ENCODE data around the gene B3GNT8.
A peak's percentile ranks its signal among the peaks of the same experiment; 100 is the strongest.
"Not testable (repeated sequence)": the region's sequence is repeated elsewhere in the genome, so short reads cannot be mapped to it uniquely, and the experiment has no call there.

B3GNT8 gene

DNA sequence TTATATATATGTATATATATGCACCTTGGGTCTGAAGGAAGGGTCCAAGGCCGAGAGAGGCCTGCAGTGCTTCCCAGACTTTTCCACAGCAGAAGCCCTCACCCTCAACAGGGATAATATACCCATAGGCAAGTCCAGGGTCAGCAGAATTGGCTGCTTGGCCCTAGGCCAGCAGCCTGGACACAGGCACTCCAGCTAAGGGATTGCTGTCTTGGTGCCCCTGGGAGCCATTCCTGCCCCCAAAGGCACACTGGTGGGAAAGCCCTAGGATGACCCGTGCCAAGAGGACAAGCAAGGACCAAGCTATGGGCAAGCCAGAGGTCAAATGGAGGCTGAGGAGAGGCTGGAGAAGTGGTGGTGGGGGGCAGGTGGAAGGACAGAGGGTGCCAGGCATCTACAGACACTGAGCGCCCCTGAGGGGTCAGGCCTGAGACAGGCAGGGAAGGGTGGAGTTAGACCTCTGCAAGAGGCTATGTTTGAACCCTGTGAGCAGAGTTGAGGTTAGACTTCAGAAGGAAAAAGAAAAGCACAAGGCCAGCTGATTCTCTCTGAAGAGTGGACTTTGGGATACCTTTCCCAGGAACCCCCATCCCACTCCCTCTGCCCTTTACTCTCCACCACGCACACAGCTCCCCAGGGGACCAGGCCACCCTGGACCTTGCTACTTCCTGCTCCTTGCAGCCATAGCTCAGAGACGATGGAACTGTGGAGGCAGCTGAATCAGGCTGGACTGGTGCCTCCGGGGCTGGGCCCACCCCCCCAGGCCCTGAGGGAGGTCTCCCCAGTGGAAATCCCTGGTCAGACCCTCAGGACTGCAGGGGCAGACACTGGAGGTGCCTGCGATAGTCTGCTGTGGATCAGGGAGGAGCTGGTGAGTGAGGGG, 15.5 kb upstream of the B3GNT8 start, which contains the start of gene ERICH4:
ERICH4 (plus strand) TSS at position 684 of the 883 bp plus-strand sequence; CDS start at position 698, 14 bp downstream.
- no peaks in the 10 kb centered on the region for H3K9me3 Mint-ChIP-seq
- H3K36me3 Mint-ChIP-seq: peaks cover 2% of the 10 kb centered on the region
- H3K27me3 Mint-ChIP-seq: no peaks in the 10 kb centered on the region
- H3K4me3 Mint-ChIP-seq: no peak within 1 kb of the TSS
- peaks cover 15% of the 10 kb centered on the region for H3K4me1 Mint-ChIP-seq
- no peak for ATAC-seq
- peak within 1 kb of the TSS; percentile 1 for H3K27ac Mint-ChIP-seq

DNA sequence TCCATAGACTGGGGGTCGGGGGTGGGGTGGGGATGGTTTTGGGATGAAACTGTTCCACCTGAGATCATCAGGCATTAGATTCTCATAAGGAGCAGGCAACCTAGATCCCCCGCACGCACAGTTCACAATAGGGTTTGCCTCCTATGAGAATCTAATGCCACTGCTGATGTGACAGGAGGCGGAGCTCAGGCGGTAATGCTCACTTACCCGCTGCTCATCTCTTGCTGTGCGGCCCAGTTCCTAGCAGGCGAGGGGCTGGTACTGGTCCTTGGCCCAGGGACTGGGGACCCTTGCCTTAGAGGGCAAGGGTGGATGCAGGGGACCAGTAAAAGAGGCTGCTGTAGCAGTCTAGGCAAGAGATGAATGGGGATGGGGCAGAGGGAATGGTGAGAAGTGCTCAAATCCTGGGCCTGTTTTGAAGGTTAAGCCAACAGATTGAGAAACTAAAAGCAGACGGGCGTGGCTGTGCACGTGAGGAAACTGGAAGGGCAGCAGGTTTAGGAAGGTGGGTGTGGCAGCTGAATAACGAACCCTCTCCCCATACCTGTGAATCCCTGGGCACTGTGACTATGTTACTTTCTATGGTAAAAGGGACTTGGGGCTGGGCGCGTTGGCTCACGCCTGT, 14.3 kb upstream of the B3GNT8 start:
- H3K36me3 Mint-ChIP-seq: peaks cover 11% of the 10 kb centered on the region
- H3K27ac Mint-ChIP-seq: no peak overlapping the region
- H3K9me3 Mint-ChIP-seq: no peaks in the 10 kb centered on the region
- H3K4me1 Mint-ChIP-seq: peaks cover 15% of the 10 kb centered on the region
- ATAC-seq: no peak
- H3K27me3 Mint-ChIP-seq: no peaks in the 10 kb centered on the region
- H3K4me3 Mint-ChIP-seq: no peak overlapping the region

DNA sequence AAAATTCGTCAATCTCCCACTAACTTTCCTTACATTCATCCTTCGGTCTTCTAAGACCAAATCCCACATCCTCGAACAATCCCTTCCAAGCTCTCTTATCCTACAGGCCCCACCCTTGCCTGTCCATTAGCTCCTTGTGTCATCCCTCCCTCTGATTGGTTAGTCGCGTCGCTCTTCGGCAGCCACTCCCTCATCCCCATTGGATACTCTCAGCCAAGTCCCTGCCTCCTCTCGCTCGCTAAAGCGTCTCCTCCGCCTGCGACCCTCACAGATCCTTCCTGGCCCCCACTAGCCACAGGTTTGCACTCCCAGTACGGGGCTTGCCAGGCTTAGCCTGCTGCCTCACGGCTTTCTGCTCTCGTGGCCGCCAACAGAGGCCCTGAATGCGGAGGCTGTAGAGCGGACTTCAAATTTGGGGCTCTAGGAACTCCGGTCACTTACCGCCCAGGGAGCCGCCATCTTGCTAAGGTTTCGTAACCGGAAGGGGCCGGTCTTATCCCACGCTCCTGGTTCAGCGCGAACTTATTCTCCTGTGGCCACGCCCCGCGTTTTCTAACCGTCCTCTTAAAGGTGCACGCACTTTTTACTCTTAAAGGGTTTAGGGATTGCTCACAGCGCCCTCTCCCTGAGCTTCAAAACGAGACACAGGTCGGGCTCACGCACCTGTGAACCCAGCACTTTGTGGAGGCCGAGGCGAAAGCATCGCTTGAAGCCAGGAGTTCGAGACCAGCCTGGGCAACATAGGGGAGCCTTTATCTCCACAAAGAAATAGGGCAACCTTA, 12.5 kb upstream of the B3GNT8 start, which contains the start of gene DMAC2:
DMAC2 (minus strand) TSS at position 472 of the 782 bp plus-strand sequence; CDS start at position 459, 13 bp downstream.
- H3K4me1 Mint-ChIP-seq: peaks cover 15% of the 10 kb centered on the region
- H3K36me3 Mint-ChIP-seq: peaks cover 16% of the 10 kb centered on the region
- H3K27ac Mint-ChIP-seq: no peak within 1 kb of the TSS
- H3K27me3 Mint-ChIP-seq: no peaks in the 10 kb centered on the region
- no peak within 1 kb of the TSS for H3K4me3 Mint-ChIP-seq
- H3K9me3 Mint-ChIP-seq: no peaks in the 10 kb centered on the region
- ATAC-seq: peak; percentile 98

GRCh38 chr19:41437944-41438574, 10.9 kb upstream of the B3GNT8 start:
- H3K27ac Mint-ChIP-seq: no peak overlapping the region
- no peaks in the 10 kb centered on the region for H3K27me3 Mint-ChIP-seq
- H3K4me3 Mint-ChIP-seq: peak overlapping the region; percentile 15
- ATAC-seq: no peak
- peaks cover 1% of the 10 kb centered on the region for H3K4me1 Mint-ChIP-seq
- no peaks in the 10 kb centered on the region for H3K9me3 Mint-ChIP-seq
- peaks cover 21% of the 10 kb centered on the region for H3K36me3 Mint-ChIP-seq

- Mint-ChIP-seq H3K4me3 (no peak overlapping the region), H3K36me3 (peaks cover 32% of the 10 kb centered on the region), H3K27ac (no peak overlapping the region), H3K9me3 (no peaks in the 10 kb centered on the region), H3K4me1 (no peaks in the 10 kb centered on the region), H3K27me3 (no peaks in the 10 kb centered on the region)
- no peak for ATAC-seq
These were observed 9.4 kb upstream of the B3GNT8 start for GRCh38 chr19:41436674-41436951.

DNA sequence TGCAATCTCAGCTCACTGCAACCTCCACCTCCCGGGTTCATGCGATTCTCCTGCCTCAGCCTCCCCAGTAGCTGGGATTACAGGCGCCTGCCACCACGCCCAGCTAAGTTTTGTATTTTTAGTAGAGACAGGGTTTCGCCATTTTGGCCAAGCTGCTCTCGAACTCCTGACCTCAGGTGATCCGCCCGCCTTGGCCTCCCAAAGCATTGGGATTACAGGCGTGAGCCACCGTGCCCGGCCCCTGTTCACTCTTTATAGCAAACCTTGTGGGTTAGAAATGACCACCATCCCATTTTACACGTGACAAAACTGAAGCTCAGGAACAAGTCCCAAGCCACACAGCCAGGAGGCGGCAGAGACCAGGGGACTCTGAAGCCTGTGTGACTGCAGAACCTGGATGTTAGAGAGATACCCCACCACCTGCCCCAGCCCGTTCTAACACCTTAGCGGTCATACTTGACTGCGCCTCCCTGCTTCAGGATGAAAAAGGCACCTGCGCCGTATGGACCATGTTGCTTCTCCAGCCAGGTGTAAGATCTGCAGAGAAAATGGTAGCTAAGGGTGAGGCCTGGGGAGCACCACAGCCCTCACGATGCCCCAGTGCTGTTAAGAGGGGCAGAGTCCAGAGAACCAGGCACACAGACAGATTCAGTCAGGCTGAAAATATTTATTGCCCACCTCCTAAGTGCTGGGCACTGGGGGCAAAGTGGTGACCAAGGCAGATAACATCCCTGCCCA, 8.9 kb upstream of the B3GNT8 start:
- H3K4me1 Mint-ChIP-seq: no peaks in the 10 kb centered on the region
- no peak overlapping the region for H3K4me3 Mint-ChIP-seq
- H3K27me3 Mint-ChIP-seq: no peaks in the 10 kb centered on the region
- H3K9me3 Mint-ChIP-seq: no peaks in the 10 kb centered on the region
- ATAC-seq: no peak
- H3K27ac Mint-ChIP-seq: no peak overlapping the region
- H3K36me3 Mint-ChIP-seq: peaks cover 33% of the 10 kb centered on the region

DNA sequence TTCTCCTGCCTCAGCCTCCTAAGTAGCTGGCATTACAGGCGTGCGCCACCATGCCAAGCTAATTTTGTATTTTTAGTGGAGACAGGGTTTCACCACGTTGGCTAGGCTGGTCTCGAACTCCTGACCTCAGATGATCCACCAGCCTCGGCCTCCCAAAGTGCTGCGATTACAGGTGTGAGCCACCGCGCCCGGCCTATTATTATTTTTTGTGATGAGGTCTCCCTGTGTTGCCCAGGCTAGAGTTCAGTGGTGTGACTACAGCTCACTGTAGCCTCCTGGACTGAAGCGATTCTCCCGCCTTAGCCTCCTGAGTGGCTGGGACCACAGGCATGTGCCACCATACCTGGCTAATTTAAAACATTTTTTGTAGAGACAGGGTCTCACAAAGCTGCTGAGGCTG, 8.2 kb upstream of the B3GNT8 start:
- not testable (repeated sequence) for H3K27me3 Mint-ChIP-seq, H3K4me1 Mint-ChIP-seq, H3K27ac Mint-ChIP-seq, ATAC-seq, H3K9me3 Mint-ChIP-seq, H3K4me3 Mint-ChIP-seq
- peaks cover 33% of the 10 kb centered on the region for H3K36me3 Mint-ChIP-seq

- no peaks in the 10 kb centered on the region for H3K9me3 Mint-ChIP-seq
- ATAC-seq: no peak
- H3K27me3 Mint-ChIP-seq: no peaks in the 10 kb centered on the region
- peaks cover 33% of the 10 kb centered on the region for H3K36me3 Mint-ChIP-seq
- H3K4me3 Mint-ChIP-seq: no peak overlapping the region
- H3K27ac Mint-ChIP-seq: no peak overlapping the region
- H3K4me1 Mint-ChIP-seq: no peaks in the 10 kb centered on the region
These were observed 7.3 kb upstream of the B3GNT8 start for GRCh38 chr19:41434450-41434849.

DNA sequence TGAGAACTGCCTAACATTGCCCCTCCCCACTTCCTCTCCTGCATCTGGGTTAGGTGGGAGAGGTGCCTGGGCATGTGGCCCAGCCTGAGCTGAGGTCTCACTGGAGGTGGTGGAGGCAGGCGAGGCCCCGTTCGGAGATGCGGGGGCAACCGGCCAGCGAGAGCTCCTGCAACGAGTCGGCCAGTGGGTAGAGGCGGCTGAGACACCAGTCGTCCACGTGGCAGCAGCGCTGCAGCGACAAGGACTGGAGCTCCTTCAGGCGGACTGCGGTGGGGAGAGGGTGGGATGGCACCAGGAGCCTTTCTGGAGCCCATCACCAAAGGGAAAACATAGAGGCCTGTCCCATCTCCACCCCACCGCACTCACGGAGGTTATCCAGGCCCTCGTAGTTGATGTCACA, 6.0 kb upstream of the B3GNT8 start:
- H3K4me3 Mint-ChIP-seq: no peak overlapping the region
- no peak for ATAC-seq
- H3K4me1 Mint-ChIP-seq: peaks cover 5% of the 10 kb centered on the region
- no peaks in the 10 kb centered on the region for H3K27me3 Mint-ChIP-seq
- no peak overlapping the region for H3K27ac Mint-ChIP-seq
- H3K36me3 Mint-ChIP-seq: peaks cover 40% of the 10 kb centered on the region
- H3K9me3 Mint-ChIP-seq: no peaks in the 10 kb centered on the region

DNA sequence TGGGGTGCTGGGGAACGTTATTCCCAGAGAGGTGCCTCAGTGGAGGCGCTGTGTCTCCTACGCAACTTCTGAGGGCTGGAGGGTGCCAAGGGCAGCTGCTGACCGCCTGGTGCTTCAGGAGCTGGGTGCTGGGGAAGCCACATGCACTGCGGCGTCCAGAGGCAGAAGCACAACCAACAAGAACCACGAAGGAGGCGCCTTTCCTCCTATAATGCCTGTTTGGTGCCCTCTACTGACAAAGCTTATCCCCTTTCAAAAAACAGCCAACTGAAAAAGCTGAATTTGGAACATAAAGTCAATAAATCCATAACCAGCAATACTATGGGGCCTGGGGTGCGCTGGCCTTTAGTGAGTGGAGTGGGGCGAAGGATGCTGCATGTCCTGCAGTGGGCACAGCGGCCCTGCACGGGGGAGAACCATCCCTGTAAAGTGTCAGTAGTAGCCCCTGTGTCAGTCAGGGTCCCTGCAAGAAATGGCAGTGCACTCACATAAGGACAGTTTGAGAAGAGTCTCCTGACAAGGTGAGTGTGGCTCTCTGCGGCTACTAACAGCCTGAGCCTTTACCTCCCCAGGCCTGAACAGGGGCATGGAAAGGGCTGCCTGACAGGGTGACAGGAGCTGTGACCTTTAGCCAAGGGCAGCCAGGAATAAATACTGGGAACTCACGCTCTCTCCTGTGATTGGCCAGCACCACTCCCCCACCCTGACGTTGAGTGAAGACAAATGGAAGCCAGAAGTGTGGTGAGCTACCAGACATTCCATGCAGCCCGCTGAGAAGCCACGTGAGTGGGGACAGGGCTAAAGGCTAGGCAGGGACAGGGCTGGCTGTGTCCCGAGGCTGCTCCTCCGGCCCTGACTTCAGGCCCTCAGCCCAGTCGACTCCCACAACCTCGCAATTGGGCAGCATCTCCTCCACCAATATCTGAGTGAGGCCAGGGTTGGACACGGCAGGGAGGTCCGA, 4.5 kb upstream of the B3GNT8 start:
- H3K9me3 Mint-ChIP-seq: no peaks in the 10 kb centered on the region
- ATAC-seq: no peak
- H3K4me1 Mint-ChIP-seq: peaks cover 18% of the 10 kb centered on the region
- no peak overlapping the region for H3K27ac Mint-ChIP-seq
- no peaks in the 10 kb centered on the region for H3K27me3 Mint-ChIP-seq
- H3K4me3 Mint-ChIP-seq: no peak overlapping the region
- peaks cover 37% of the 10 kb centered on the region for H3K36me3 Mint-ChIP-seq

- Mint-ChIP-seq H3K9me3 (no peaks in the 10 kb centered on the region), H3K4me3 (no peak overlapping the region), H3K27ac (no peak overlapping the region), H3K36me3 (peaks cover 36% of the 10 kb centered on the region), H3K4me1 (peaks cover 20% of the 10 kb centered on the region), H3K27me3 (no peaks in the 10 kb centered on the region)
- ATAC-seq: no peak
These were observed 3.7 kb upstream of the B3GNT8 start for GRCh38 chr19:41430922-41431321.

GRCh38 chr19:41428481-41428859, 1.3 kb upstream of the B3GNT8 start:
- no peaks in the 10 kb centered on the region for H3K9me3 Mint-ChIP-seq
- ATAC-seq: peak; percentile 6
- H3K27me3 Mint-ChIP-seq: no peaks in the 10 kb centered on the region
- H3K4me1 Mint-ChIP-seq: peaks cover 20% of the 10 kb centered on the region
- H3K4me3 Mint-ChIP-seq: no peak overlapping the region
- H3K36me3 Mint-ChIP-seq: peaks cover 38% of the 10 kb centered on the region
- H3K27ac Mint-ChIP-seq: peak overlapping the region; percentile 76

DNA sequence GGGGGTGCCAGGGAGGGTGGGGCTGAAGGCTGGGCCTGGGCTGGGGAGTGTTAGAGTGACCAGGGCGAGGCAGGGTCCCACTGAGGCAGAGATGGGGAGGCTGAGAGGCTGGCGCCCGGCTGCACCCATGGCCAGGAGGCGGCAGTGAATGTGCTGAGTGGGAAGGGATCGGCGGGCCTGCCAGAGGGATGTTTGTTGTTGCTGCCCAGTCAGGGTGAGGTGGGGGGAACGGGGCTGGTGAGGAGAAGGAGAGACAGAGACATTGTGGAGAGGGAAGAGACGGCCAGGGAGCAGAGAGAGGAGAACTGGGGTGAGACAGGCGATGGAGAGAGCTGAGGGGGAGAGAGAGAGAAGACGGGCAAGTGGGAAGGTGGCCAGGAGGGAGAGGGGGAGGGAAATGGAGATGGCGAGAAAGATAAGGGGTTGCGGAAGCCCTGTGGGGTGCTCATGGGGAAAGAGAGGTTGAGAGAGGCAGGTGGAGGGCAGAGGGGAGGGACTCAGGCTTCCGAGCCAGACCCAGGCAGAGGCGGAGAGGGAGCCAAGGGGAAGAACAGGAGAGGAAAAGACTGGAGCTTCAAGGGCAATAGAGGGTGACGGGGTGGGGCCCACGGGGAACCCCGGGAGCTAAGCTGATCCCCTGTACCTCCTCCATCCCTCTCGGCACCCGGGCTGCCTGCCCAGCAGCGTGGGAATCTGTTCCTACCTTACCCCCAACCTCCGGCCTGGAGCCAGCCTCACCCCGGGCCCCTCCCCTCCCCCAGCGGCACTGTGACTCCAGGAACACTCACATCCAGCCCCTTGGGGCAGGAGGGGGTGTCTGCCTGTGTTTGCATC, 690 bp upstream of the B3GNT8 start:
- peaks cover 20% of the 10 kb centered on the region for H3K4me1 Mint-ChIP-seq

More for the DNA sequence above, 690 bp upstream of the B3GNT8 start:
- Mint-ChIP-seq H3K9me3 (no peaks in the 10 kb centered on the region), H3K27ac (peak overlapping the region; percentile 76), H3K27me3 (no peaks in the 10 kb centered on the region), H3K36me3 (peaks cover 40% of the 10 kb centered on the region), H3K4me3 (peak overlapping the region; percentile 8)
- ATAC-seq: peak; percentile 13
